GM04503 (cell line): ENCODE measurements around the gene TAGLN2.

ENCODE experiments used
- DNase-seq: peaks from one replicate; pipeline ENCODE4 v3.0.0-alpha.2; 2012; ENCODE audit warnings: low read depth

Gene TAGLN2

GRCh38 chr1:159949123-159949522 is 23.8 kb upstream of the TAGLN2 start:
- no peak for DNase-seq

GRCh38 chr1:159947942-159948341 is 22.6 kb upstream of the TAGLN2 start:
- DNase-seq: no peak

- DNase-seq: no peak
These were observed 21.2 kb upstream of the TAGLN2 start for GRCh38 chr1:159946242-159947187.

DNA sequence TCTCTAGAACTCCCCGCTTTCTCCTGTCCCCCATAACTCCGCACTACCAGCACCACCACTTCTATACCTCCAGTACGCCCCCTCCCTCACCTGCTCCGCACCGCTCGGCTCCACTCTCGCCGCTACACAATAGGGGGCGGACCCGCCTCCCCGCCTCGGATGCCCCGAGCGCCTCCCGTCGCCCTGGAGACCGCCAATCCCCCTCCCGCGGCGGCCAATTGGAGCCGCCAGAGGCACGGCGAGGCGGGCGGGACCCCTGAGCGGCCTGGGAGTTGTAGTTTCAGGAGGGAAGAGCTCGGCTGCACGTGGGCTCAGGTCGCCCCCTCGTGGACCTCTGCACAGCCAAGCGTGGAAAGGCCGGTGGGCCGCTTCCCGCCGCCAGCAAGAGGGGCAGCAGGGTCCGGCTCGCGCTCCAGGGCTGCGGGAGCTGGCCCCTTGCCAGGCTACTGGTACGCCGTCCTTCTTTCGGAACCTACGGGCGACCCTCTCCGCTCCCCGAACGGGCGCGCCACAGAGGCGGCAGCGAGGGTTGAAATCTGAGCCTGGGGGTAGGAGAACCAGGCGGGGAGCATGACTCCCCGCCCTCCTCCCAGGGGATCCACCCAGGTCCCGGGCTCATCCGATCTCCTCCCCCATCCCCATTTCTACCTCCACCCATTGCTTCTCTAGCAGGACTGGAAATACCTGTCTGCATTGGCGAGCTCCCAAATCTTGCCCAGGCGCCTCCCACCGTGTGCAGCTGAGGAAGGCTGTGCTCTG is 20.4 kb upstream of the TAGLN2 start, which contains the start of gene IGSF9:
IGSF9 (minus strand) TSS at position 131 of the 759 bp plus-strand sequence. CDS start 2,159 bp downstream, outside the sequence.
- DNase-seq: no peak

GRCh38 chr1:159944623-159945455 is 19.5 kb upstream of the TAGLN2 start:
- no peak for DNase-seq

DNA sequence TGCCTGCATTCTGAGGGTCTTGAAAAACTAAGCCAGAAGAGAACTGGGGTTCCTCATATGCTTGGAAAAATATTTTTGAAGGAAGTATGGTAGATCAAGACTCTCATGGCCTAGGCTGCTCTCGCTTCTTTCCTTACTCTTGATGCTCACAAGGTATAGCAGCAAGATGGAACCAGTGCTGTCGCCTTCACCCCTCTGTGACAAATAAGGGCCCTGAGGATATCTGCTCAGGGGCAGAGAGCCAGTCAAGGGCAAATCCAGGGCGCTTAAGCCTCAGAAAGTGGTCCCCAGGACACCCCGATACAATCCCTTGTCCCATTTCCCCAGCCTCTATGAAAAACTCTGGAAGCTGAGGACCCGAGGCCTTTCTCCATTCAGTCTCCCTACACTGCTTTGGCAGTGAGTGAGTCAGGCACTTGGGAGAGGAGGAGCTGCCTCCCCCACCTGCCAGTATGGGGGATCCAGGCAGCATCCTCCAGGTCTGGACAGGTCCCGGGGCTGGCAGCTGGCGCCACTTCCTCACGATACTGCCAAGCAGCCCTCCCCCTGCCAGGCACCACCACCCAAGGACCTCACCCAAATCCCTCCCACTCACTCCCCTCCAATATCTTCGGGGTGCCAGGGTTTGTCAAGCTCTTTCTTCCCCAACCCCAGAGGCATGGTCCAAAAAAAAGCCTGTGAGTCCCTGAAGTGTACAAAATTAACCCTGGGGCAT is 18.8 kb upstream of the TAGLN2 start:
- DNase-seq: no peak

GRCh38 chr1:159943278-159943640 is 18.0 kb upstream of the TAGLN2 start:
- no peak for DNase-seq

- no peak for DNase-seq
These were observed 17.4 kb upstream of the TAGLN2 start for GRCh38 chr1:159942632-159943277.

- DNase-seq: no peak
These were observed 16.6 kb upstream of the TAGLN2 start for GRCh38 chr1:159941591-159942560.

DNA sequence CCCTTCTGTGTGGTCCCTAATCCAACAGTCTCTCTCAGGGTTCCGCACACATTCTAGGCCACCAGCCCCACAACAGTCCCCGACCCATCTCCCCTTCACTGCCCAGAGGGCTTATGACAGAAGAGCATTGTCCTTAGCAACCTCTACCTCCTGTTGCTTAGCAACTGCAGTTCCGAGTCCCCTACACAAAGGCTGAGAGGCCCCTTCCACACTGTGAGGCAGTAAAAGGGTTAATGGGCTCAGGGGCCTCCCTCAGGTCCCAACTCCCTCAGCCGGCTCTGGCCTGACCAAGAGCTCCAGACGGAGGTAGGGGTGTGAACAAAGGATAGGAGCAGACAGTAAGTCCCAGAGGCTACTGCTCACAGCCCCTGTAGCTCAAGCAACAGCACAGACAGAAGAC is 15.8 kb upstream of the TAGLN2 start:
- no peak for DNase-seq

GRCh38 chr1:159940006-159940620 is 14.8 kb upstream of the TAGLN2 start:
- DNase-seq: no peak

GRCh38 chr1:159939678-159940002 is 14.3 kb upstream of the TAGLN2 start:
- no peak for DNase-seq

- DNase-seq: no peak
These were observed 13.8 kb upstream of the TAGLN2 start for GRCh38 chr1:159938905-159939677.

DNA sequence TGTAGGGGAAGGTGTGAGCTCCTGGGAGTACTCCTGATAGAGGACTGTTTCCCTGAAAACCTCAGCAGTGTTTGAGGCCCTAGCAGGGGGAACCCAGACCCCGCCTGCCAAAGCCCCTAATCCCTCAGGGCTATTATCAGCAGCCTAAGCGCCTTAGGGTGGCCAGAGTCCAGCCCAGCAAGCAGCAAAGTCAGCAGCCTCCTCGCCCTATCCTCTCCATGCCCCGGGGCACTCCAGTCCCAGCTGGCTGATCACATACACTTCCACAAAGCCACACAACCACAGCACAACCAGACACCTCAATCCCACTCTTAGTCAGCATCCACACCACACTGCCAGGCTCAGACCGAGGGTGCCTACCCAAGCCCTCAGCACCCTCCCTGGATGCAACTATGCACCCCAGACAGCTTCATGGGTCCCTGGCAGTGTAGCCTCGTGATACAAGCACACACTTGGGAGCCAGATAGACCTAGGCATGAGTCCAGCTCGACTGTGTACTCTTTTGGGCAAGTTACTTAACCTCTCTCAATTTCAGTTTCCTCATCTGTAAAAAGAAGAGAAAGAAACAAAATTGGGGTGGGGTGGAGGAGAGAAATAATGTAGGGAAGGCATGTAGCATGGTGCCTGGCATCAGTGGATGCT is 13.0 kb upstream of the TAGLN2 start:
- no peak for DNase-seq

DNA sequence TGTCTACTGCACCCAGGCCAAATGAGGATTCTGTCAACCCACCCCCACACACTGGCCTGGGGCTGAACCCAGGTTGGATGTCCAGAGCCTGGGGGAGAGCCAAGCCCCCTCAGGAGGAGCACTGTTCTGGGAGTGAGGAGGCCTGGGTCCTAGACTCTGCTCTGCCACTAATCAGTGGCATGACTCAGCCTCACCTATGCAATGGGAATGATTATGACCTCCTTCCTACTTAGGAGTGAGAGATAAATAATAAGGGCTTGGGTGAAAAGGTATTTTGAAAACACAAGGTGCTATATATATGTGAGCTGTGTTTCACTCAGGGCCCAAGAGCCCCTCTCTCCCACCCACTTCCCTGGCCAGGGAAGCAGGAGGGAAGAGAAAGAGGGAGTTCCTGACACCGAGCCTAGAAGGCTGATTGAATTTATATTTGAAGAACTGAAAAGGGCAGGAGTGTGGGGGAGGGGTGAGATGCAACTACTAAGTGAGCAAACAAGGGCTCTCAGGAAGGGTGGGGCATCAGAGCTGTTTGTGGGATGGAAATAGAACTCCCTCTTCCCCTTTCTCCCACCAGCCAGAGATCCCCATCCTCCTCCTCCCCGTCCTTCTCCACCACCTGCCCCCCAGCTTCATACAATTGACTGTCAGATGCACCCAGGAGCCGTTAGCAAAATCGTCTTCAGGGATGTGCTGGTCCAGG is 11.9 kb upstream of the TAGLN2 start:
- DNase-seq: no peak

DNA sequence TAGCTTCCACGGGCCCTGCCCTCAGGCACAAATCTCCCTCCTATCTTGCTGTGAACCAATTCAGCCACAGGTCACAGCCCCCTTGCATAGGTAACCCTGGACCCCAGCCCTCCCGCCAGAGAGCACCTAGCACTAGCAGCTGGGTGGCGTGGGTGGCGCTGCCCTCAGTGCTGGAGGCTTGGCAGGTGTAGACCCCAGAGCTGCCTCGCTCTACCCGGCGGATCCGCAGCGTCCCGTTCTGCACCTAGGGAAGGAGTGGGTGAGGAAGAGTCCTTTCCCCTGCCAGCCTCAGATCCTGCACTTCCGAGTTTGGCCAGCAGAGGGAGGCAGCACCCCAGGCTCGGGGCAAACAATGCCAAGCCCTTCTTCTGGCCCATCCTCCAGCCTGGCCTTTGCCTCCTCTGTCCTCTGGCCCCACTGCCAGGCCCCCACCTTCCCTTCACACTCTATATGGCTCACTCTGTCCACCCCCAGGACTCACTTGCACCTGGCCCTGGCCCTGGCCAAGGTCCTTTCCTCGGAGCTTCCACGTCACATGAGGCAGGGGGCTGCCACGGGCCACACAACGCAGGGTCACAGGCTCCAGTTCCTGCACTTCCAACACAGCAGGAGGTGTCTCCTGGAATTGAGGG is 11.1 kb upstream of the TAGLN2 start:
- DNase-seq: no peak

- DNase-seq: no peak
These were observed 10.5 kb upstream of the TAGLN2 start for GRCh38 chr1:159935719-159936272.
